ENCODE data around the gene RIMS4.

The RIMS4 gene

DNA sequence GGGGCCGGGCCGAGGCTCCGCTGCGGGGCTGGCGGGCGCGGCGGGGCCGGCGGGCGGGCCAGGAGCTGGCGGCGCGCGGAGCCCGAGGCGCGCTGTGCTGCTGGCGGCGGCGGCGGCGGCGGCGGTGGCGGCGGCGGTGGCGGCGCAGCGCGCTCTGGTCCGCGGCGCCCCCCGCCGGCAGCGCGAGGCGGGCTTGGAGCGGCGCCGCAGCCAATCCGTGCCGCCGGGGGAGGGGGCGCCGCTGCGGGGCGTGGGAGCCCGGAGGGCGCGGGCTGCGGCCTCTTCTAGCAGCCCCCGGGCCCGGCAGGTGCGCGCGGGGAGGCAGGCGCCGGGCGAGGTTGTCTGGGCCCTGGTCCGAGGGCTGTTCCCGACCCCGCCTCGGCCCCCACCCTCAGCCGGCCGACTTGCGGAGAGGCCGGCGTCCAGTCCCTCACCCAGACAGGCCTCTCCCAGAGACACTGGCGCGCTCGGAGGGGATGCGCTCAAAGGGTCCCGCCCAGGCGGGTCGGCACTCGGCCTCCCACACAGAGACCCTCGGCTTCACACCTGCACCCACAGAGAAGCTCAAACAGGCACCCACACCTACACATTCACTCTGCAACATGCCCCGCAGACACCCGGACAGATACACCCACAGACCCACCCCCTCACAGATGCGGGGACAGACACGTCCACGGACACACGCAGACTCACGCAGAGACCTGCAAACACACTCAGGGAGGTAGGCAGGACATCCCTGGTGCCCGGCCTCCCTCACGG lies at the start of gene RIMS4:
TSS of gene RIMS4 (minus strand) at position 156 of the 759 bp plus-strand sequence. CDS start 275 bp downstream, outside the sequence.
- Histone ChIP-seq H3K4me1 (ENCODE audit: control insufficient read depth, insufficient read depth, low read length) (no peaks in the 10 kb centered on the region), H3K27me3 (ENCODE audit: control insufficient read depth, insufficient read depth, low read length) (peaks cover 59% of the 10 kb centered on the region), H3K9me3 (ENCODE audit: control insufficient read depth, low read length) (peaks cover 5% of the 10 kb centered on the region), H3K36me3 (ENCODE audit: control insufficient read depth, insufficient read depth, low read length) (no peaks in the 10 kb centered on the region), H3K4me3 (ENCODE audit: low read length) (no peak within 1 kb of the TSS), H3K9ac (ENCODE audit: low read length) (no peak within 1 kb of the TSS)

DNA sequence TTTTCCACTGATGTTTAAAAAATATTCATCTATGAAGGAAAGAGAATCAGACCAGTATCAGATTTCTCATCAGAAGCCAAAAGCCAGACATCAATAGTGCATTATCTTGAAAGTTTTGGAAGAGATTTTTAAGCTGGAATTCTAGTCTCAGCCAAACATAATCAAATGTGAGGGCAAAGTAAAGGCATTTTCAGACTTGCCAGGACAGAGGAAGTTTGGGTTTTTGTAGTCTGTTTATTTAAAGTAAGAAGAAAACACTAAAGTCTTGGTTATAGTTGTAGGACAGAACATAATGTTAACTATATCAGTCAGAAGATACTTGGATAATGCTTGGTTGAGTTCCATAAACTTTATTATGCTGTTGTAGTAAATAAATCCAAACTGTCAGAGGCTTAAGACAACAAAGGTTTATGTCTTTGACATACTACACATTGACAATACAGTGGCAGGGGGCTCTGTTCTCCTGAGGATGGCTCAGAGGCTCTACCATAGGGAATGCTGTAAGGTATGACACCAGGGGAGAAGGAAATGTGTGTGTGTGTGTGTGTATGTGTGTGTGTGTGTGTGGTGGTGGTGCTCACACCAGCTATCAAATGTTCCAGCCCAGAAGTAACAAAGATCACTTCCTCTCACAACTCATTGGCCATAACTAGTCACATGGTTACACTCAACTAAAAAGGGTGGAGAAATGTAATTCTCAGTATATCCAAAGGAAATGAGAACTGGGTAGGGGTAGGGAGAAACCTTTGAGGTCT lies 48.4 kb upstream of the RIMS4 start:
- Histone ChIP-seq H3K27me3 (ENCODE audit: control insufficient read depth, insufficient read depth, low read length) (no peaks in the 10 kb centered on the region), H3K4me1 (ENCODE audit: control insufficient read depth, insufficient read depth, low read length) (peaks cover 21% of the 10 kb centered on the region), H3K9ac (ENCODE audit: low read length) (no peak overlapping the region), H3K9me3 (ENCODE audit: control insufficient read depth, low read length) (no peaks in the 10 kb centered on the region), H3K36me3 (ENCODE audit: control insufficient read depth, insufficient read depth, low read length) (no peaks in the 10 kb centered on the region), H3K4me3 (ENCODE audit: low read length) (no peak overlapping the region)

DNA sequence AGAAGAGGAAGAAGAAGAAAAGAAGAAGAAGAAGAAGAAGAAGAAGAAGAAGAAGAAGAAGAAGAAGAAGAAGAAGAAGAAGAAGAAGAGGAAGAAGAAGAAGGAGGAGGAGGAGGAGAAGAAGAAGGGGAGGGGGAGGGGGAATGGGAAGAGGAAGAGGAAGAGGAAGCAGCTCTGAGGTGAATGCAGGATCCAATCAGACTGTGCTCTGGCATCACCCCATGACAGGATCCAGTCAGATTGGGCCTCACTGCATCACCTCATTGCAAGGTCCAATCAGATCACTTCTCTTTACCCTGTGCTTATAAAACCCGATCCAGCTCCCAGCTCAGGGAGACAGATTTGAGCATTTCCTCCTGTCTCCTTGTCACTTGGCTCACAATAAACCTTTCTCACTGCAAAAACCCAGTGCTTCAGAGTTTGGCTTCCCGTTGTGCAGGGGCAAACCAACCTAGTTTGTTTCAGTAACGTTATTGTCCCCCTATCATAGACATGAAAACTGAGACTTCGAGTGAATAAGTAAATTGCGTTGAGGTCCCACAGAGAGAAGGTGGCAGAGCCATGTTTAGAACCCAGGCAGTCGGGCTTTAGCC lies 46.6 kb upstream of the RIMS4 start:
- Histone ChIP-seq H3K9me3 (ENCODE audit: control insufficient read depth, low read length) (no peaks in the 10 kb centered on the region), H3K36me3 (ENCODE audit: control insufficient read depth, insufficient read depth, low read length) (no peaks in the 10 kb centered on the region), H3K4me1 (ENCODE audit: control insufficient read depth, insufficient read depth, low read length) (peaks cover 21% of the 10 kb centered on the region), H3K4me3 (ENCODE audit: low read length) (no peak overlapping the region), H3K9ac (ENCODE audit: low read length) (no peak overlapping the region), H3K27me3 (ENCODE audit: control insufficient read depth, insufficient read depth, low read length) (no peaks in the 10 kb centered on the region)

DNA sequence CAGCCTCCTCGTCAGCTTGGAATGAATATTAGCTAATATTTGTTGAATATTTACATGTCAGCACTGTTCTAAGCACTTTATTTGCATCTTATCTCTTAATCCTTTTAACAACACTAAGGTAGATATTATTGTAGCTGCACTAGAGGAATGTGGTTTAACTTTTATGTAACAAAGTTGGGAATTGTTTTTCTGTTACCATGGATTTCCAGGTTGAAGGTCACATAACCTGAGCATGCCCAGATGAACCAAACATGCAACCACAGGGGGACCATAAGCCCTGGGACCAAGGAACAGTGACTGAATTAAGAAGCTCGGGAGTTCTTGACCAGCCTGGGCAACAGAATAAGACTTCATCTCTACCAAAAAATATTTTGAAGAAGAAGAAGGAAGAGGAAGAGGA lies 46.1 kb upstream of the RIMS4 start:
- Histone ChIP-seq H3K9ac (ENCODE audit: low read length) (no peak overlapping the region), H3K27me3 (ENCODE audit: control insufficient read depth, insufficient read depth, low read length) (no peaks in the 10 kb centered on the region), H3K9me3 (ENCODE audit: control insufficient read depth, low read length) (no peaks in the 10 kb centered on the region), H3K36me3 (ENCODE audit: control insufficient read depth, insufficient read depth, low read length) (no peaks in the 10 kb centered on the region), H3K4me1 (ENCODE audit: control insufficient read depth, insufficient read depth, low read length) (peaks cover 17% of the 10 kb centered on the region), H3K4me3 (ENCODE audit: low read length) (no peak overlapping the region)

DNA sequence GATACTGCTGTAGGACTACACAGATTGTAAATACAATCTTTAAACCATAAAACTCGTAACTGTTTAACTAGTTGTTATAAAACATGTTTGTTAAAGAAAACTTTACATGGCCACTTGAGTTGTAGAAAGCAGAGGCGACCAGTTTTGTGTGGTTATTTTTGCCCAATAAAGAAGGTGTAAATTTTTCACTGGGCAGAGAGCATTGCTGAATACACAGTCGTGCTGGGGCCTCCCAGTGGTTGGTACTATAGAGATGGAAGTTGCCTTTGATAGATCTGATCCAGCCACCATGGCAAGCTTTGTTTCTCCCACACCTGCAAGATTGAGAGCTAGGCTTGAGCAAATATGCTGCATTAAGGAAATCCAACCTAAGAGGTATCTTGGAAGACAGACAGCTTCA lies 41.2 kb upstream of the RIMS4 start:
- Histone ChIP-seq H3K9me3 (ENCODE audit: control insufficient read depth, low read length) (no peaks in the 10 kb centered on the region), H3K4me1 (ENCODE audit: control insufficient read depth, insufficient read depth, low read length) (peaks cover 2% of the 10 kb centered on the region), H3K4me3 (ENCODE audit: low read length) (no peak overlapping the region), H3K36me3 (ENCODE audit: control insufficient read depth, insufficient read depth, low read length) (no peaks in the 10 kb centered on the region), H3K9ac (ENCODE audit: low read length) (no peak overlapping the region), H3K27me3 (ENCODE audit: control insufficient read depth, insufficient read depth, low read length) (peaks cover 4% of the 10 kb centered on the region)

DNA sequence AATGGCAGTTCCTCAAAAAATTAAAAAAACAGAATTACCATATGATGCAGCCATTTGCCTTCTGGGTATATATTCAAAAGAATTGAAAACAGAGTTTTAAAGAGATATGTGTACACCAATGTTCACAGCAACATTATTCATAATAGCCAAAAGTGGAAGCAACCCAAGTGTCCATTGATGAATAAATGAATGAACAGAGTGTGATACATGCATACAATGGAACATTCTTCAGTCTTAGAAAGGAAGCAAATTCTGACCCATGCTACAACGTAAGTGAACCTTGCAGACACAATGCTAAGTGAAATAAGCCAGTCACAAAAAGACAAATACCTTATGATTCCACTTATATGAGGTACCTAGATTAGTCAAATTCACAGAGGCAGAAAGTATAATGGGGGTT lies 40.5 kb upstream of the RIMS4 start:
- no peak overlapping the region for H3K9ac ChIP-seq (ENCODE audit: low read length)
- no peaks in the 10 kb centered on the region for H3K36me3 ChIP-seq (ENCODE audit: control insufficient read depth, insufficient read depth, low read length)
- no peaks in the 10 kb centered on the region for H3K9me3 ChIP-seq (ENCODE audit: control insufficient read depth, low read length)
- H3K4me1 ChIP-seq (ENCODE audit: control insufficient read depth, insufficient read depth, low read length): no peaks in the 10 kb centered on the region
- H3K4me3 ChIP-seq (ENCODE audit: low read length): no peak overlapping the region
- peaks cover 4% of the 10 kb centered on the region for H3K27me3 ChIP-seq (ENCODE audit: control insufficient read depth, insufficient read depth, low read length)

DNA sequence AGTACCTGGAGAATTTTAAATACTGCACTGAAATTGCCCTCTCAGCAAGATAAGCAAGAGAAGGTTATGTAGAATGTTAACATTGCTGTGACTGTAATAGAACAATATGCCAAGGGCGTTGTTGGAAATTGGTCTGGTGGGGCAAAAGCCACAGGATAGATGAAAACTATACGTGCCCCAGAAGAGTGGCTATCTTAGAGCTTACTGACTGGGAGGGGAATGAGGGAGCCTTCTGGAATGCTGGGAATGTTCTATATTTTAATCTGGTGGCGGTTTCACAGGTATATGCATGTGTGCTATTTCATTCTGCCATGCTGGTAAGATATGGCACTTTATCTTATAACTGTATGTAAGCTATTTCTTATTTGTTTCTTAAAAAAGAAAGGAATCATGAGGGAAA lies 39.9 kb upstream of the RIMS4 start:
- Histone ChIP-seq H3K27me3 (ENCODE audit: control insufficient read depth, insufficient read depth, low read length) (peaks cover 4% of the 10 kb centered on the region), H3K4me1 (ENCODE audit: control insufficient read depth, insufficient read depth, low read length) (no peaks in the 10 kb centered on the region), H3K9ac (ENCODE audit: low read length) (no peak overlapping the region), H3K4me3 (ENCODE audit: low read length) (no peak overlapping the region), H3K36me3 (ENCODE audit: control insufficient read depth, insufficient read depth, low read length) (no peaks in the 10 kb centered on the region), H3K9me3 (ENCODE audit: control insufficient read depth, low read length) (no peaks in the 10 kb centered on the region)

DNA sequence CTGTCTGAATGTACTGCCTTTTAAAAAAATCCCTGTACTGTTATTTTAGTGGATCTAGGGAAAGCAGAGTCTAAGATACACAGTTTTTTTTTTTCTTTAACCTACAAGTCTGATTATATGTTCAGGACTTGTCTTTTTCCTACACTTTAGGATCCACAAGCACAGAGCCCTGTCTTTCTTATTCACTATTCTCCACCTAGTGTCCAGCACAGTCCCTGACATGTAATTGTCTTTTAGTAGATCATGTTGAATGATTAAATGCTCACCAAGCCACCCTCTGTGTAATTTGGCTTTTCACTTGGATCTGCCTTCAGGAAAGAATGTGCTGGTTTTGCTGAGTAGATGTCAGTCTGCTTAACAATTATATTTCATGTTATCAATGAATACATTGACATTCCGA lies 39.4 kb upstream of the RIMS4 start:
- Histone ChIP-seq H3K4me1 (ENCODE audit: control insufficient read depth, insufficient read depth, low read length) (no peaks in the 10 kb centered on the region), H3K36me3 (ENCODE audit: control insufficient read depth, insufficient read depth, low read length) (no peaks in the 10 kb centered on the region), H3K27me3 (ENCODE audit: control insufficient read depth, insufficient read depth, low read length) (peaks cover 7% of the 10 kb centered on the region), H3K4me3 (ENCODE audit: low read length) (no peak overlapping the region), H3K9ac (ENCODE audit: low read length) (no peak overlapping the region), H3K9me3 (ENCODE audit: control insufficient read depth, low read length) (no peaks in the 10 kb centered on the region)

DNA sequence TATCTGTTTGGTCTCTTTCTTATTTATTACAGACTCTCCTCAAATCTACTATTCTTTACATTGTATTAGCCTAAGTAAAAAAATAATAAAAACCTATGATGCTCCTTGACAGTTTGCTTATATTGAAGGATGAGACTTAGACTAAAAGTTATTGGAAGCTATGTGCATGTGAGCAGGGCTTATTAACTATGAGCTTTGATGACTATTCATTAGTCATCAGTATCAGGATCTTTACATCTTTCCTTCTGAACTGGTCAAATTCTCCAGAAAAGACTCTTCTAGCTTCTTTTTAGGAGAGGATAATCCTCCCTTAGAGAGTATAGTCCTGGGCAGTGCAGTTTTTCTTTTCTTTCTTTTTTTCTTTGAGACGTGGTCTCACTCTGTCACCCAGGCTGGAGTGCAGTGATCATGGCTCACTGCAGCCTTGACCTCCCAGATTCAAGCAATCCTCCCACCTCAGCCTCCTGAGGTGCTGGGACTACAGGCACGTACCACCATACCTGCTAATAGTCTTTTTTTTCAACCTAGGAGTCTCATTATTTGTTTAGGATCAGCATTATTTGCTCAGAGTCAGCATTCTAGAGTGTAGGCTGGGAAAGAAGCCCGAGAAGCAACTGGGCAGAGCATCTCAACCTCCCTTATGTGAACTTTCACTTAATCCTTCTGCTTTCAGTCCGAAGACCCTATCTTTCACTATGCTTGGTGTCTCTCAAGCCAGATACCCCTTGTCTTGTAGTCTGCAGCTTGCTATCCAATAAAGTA lies 38.1 kb upstream of the RIMS4 start:
- no peaks in the 10 kb centered on the region for H3K4me1 ChIP-seq (ENCODE audit: control insufficient read depth, insufficient read depth, low read length)
- H3K4me3 ChIP-seq (ENCODE audit: low read length): no peak overlapping the region
- H3K36me3 ChIP-seq (ENCODE audit: control insufficient read depth, insufficient read depth, low read length): no peaks in the 10 kb centered on the region

DNA sequence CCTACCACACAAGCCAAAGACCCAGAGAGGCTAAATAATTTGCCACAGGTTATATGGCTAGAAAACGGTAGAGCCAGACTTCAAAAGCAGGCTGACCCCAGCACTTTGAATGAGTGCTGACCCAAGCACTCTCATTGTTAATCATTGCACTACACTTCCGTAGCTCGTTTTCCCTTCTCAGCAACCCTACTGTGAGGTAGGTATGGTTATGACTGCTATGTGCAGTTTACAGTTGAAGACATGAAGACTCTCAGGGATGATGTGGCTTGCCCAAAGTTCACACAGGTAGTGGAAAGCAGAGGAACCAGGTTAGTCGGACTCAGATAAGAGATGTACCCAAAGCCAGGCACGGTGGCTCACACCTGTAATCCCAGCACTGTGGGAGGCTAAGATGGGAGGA lies 33.5 kb upstream of the RIMS4 start:
- no peak overlapping the region for H3K4me3 ChIP-seq (ENCODE audit: low read length)
- no peaks in the 10 kb centered on the region for H3K9me3 ChIP-seq (ENCODE audit: control insufficient read depth, low read length)
- H3K9ac ChIP-seq (ENCODE audit: low read length): no peak overlapping the region
- no peaks in the 10 kb centered on the region for H3K4me1 ChIP-seq (ENCODE audit: control insufficient read depth, insufficient read depth, low read length)
- no peaks in the 10 kb centered on the region for H3K36me3 ChIP-seq (ENCODE audit: control insufficient read depth, insufficient read depth, low read length)
- H3K27me3 ChIP-seq (ENCODE audit: control insufficient read depth, insufficient read depth, low read length): peaks cover 15% of the 10 kb centered on the region

More for the DNA sequence above, 38.1 kb upstream of the RIMS4 start:
- no peaks in the 10 kb centered on the region for H3K9me3 ChIP-seq (ENCODE audit: control insufficient read depth, low read length)
- peaks cover 15% of the 10 kb centered on the region for H3K27me3 ChIP-seq (ENCODE audit: control insufficient read depth, insufficient read depth, low read length)
- H3K9ac ChIP-seq (ENCODE audit: low read length): no peak overlapping the region

DNA sequence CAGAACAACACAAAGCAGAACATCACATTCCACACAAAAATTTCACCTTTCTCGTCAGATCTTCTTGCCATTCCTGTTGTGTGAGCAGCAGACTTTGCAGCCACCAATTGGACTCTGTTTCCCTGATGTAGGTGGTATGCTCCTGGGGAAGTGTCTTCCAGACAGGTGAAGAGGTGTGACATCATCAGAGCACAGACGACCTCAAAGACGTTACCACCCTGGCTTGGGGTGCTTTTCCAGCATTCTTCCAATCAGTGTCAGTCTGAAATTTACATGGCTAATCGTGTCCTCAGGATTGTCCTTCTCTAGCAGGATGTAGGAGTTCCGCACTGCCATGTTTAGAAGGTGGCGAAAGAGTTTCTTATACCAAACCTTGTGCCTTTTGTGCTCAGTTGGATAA lies 31.6 kb upstream of the RIMS4 start:
- H3K9ac ChIP-seq (ENCODE audit: low read length): no peak overlapping the region
- no peak overlapping the region for H3K4me3 ChIP-seq (ENCODE audit: low read length)
- H3K27me3 ChIP-seq (ENCODE audit: control insufficient read depth, insufficient read depth, low read length): peaks cover 25% of the 10 kb centered on the region
- no peaks in the 10 kb centered on the region for H3K4me1 ChIP-seq (ENCODE audit: control insufficient read depth, insufficient read depth, low read length)
- no peaks in the 10 kb centered on the region for H3K9me3 ChIP-seq (ENCODE audit: control insufficient read depth, low read length)
- no peaks in the 10 kb centered on the region for H3K36me3 ChIP-seq (ENCODE audit: control insufficient read depth, insufficient read depth, low read length)

DNA sequence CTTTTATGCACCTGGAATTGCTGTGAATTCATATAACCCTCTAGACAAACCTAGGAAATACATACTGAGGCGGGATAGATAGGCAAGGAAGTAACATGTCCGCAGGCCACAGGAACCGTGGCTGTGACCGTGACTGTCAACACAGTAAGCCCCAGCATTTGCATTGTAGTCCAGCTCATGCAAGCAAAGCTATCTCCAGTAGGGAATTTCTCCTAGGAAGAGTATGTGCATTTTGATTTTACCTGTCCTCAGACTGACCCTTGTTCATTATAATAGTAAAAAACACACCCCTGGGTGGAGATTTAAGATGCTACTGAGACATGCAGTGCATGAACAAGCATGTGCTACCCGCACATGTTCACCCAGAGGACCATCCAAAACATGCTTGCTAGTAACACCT lies 30.5 kb upstream of the RIMS4 start:
- Histone ChIP-seq H3K4me3 (ENCODE audit: low read length) (no peak overlapping the region), H3K36me3 (ENCODE audit: control insufficient read depth, insufficient read depth, low read length) (no peaks in the 10 kb centered on the region), H3K4me1 (ENCODE audit: control insufficient read depth, insufficient read depth, low read length) (no peaks in the 10 kb centered on the region), H3K9me3 (ENCODE audit: control insufficient read depth, low read length) (no peaks in the 10 kb centered on the region), H3K27me3 (ENCODE audit: control insufficient read depth, insufficient read depth, low read length) (peaks cover 21% of the 10 kb centered on the region), H3K9ac (ENCODE audit: low read length) (no peak overlapping the region)

Data from mucosa of stomach (tissue), 1 donor.